Measurements from ENCODE around the gene FARP2. TPM values are rescaled to one million over a fixed set of nuclear protein-coding genes. Genes with fewer than 3 reads are reported as not detected.

FARP2 gene
- total and polyA plus RNA-seq, 2 of the 13 experiments (the other 11 are each of a cell fraction or from before 2014, with no cell fraction given): 28.0 to 45.4 TPM

GRCh38 chr2:241355983-241356870 is at the start of gene FARP2 (continued):
- TF ChIP-seq ZNF782 (CRISPR knock-in tag; IDR thresholded peaks at IDR 0.05; ENCODE audit: borderline replicate concordance) (0 out of 2 replicates have a peak, but pooled peaks have one; percentile 46), GPN1 (CRISPR knock-in tag; IDR thresholded peaks at IDR 0.05; ENCODE audit: borderline replicate concordance) (no peak), JARID2 (CRISPR knock-in tag; IDR thresholded peaks at IDR 0.05; ENCODE audit: insufficient replicate concordance) (peak; percentile 42), MYC (CRISPR knock-in tag; IDR thresholded peaks at IDR 0.05; ENCODE audit: borderline replicate concordance) (peak; percentile 70), IRF2 (CRISPR knock-in tag; IDR thresholded peaks at IDR 0.05) (no peak; the same call in 1 of the 2 replicates), ZNF318 (CRISPR knock-in tag; IDR thresholded peaks at IDR 0.05) (no peak), CCDC6 (CRISPR knock-in tag; IDR thresholded peaks at IDR 0.05) (peak; percentile 83; the same call in 1 of the 2 replicates), ZNF225 (CRISPR knock-in tag; IDR thresholded peaks at IDR 0.05) (no peak), RAD21 (CRISPR knock-in tag; IDR thresholded peaks at IDR 0.05) (peak; percentile 42), ZNF160 (CRISPR knock-in tag; IDR thresholded peaks at IDR 0.05) (peak; percentile 50), ZNF615 (CRISPR knock-in tag; IDR thresholded peaks at IDR 0.05; ENCODE audit: borderline replicate concordance) (no peak), ZNF142 (CRISPR knock-in tag; IDR thresholded peaks at IDR 0.05) (peak; percentile 23; the same call in 1 of the 2 replicates), ATF7 (IDR thresholded peaks at IDR 0.05) (no peak), ATF7 (CRISPR knock-in tag; IDR thresholded peaks at IDR 0.05) (no peak), ZSCAN30 (CRISPR knock-in tag; IDR thresholded peaks at IDR 0.05) (no peak)

Measured in HepG2 (cell line).